ENCODE results near the gene AKAP1.

- TF ChIP-seq CTCF (conservative IDR thresholded peaks at IDR 0.05; ENCODE audit: low read depth, low read length) (no peak), EZH2phosphoT487 (IDR thresholded peaks at IDR 0.05; ENCODE audit: borderline replicate concordance, low read length) (no peak)
Measured at GRCh38 chr17:57089391-57089790, 4.3 kb downstream of the AKAP1 start.
